HEK293 (cell line): ENCODE data around the gene TANC1.

Source experiments
- CTCF ChIA-PET: fragments of 350-600 bp; formaldehyde crosslinking; extraction: SDS; loops from one replicate; lab custom pipeline; 2021; ENCODE audit warnings: antibody characterized with exemption; lab: Yijun Ruan, JAX
- POLR2A ChIA-PET: fragments of 300-600 bp; formaldehyde crosslinking; extraction: SDS; loops from one replicate; lab custom pipeline; 2020; ENCODE audit warnings: antibody characterized with exemption, inconsistent platforms; lab: Yijun Ruan, JAX
- H3K27ac ChIP-seq: fragments of 200-500 bp; sonication (Bioruptor generic); 2 replicates; pipeline ENCODE4 v1.5.1; 2014; ENCODE audit warnings: low read depth, low read length, control low read depth, inconsistent platforms; ENCODE audit errors: extremely low read depth
- H3K36me3 ChIP-seq, 2 experiments: fragments of 200-500 bp in 1 of 2; sonication (Bioruptor generic) in 1 of 2; 1 replicate in 1 of 2; 2 replicates in 1 of 2; pipeline ENCODE4 v1.5.1; 2014 to 2017; ENCODE audit warnings: inconsistent platforms in 2 of 2, low read length in 2 of 2; ENCODE audit not compliant: control insufficient read depth in 2 of 2, insufficient read depth in 1 of 2
- H3K4me1 ChIP-seq: fragments of 200-500 bp; sonication (Bioruptor generic); 2 replicates; pipeline ENCODE4 v1.5.1; 2014; ENCODE audit warnings: mild to moderate bottlenecking, low read length, inconsistent platforms; ENCODE audit not compliant: control insufficient read depth, insufficient read depth
- H3K4me3 ChIP-seq: 2 replicates; pipeline ENCODE4 v1.5.1; 2011; ENCODE audit warnings: low read depth, mild to moderate bottlenecking, control low read depth, low read length, moderate library complexity
- H3K9me3 ChIP-seq: fragments of 200-500 bp; sonication (Bioruptor generic); 2 replicates; pipeline ENCODE4 v1.5.1; 2014; ENCODE audit warnings: low read depth, low read length, inconsistent platforms; ENCODE audit not compliant: control insufficient read depth, insufficient read depth
- IKZF3 ChIP-seq: fragments of 450-650 bp; IDR thresholded peaks from 2 replicates; pipeline ENCODE4 v1.5.0; 2018; ENCODE audit warnings: missing biosample characterization, mild to moderate bottlenecking, missing genetic modification characterization, moderate library complexity
- KLF1 ChIP-seq: fragments of 450-650 bp; formaldehyde crosslinking; IDR thresholded peaks from 2 replicates; pipeline ENCODE4 v1.5.1; 2016; ENCODE audit warnings: missing biosample characterization, missing genetic modification characterization
- KLF9 ChIP-seq: fragments of 450-650 bp; formaldehyde crosslinking; IDR thresholded peaks from 2 replicates; pipeline ENCODE4 v1.5.1; 2016; ENCODE audit warnings: missing biosample characterization, missing genetic modification characterization, low read depth
- TRIM28 ChIP-seq: IDR thresholded peaks from 2 replicates; pipeline ENCODE4 v1.6.1; 2011; ENCODE audit warnings: low read length, control low read depth, borderline replicate concordance
- ZNF10 ChIP-seq: fragments of 450-650 bp; formaldehyde crosslinking; IDR thresholded peaks from 2 replicates; pipeline ENCODE4 v1.5.1; 2017; ENCODE audit warnings: missing biosample characterization, missing genetic modification characterization
- ZNF239 ChIP-seq: fragments of 450-650 bp; formaldehyde crosslinking; IDR thresholded peaks from 2 replicates; pipeline ENCODE4 v1.5.1; 2016; ENCODE audit warnings: missing biosample characterization, missing genetic modification characterization
- ZNF404 ChIP-seq: fragments of 450-650 bp; formaldehyde crosslinking; IDR thresholded peaks from 2 replicates; pipeline ENCODE4 v1.5.1; 2017; ENCODE audit warnings: missing biosample characterization, missing genetic modification characterization
- ZNF48 ChIP-seq: fragments of 450-650 bp; formaldehyde crosslinking; IDR thresholded peaks from 2 replicates; pipeline ENCODE4 v1.5.1; 2016; ENCODE audit warnings: missing biosample characterization, missing genetic modification characterization
- ZNF510 ChIP-seq: fragments of 450-650 bp; formaldehyde crosslinking; IDR thresholded peaks from 2 replicates; pipeline ENCODE4 v1.5.1; 2018; ENCODE audit warnings: mild to moderate bottlenecking, missing genetic modification characterization, missing biosample characterization; ENCODE audit not compliant: insufficient replicate concordance
- ZNF544 ChIP-seq: fragments of 450-650 bp; formaldehyde crosslinking; IDR thresholded peaks from 2 replicates; pipeline ENCODE4 v1.5.0; 2017; ENCODE audit warnings: missing biosample characterization, missing genetic modification characterization
- ZNF549 ChIP-seq: fragments of 450-650 bp; IDR thresholded peaks from 2 replicates; pipeline ENCODE4 v1.5.1; 2018; ENCODE audit warnings: missing biosample characterization, missing genetic modification characterization, mild to moderate bottlenecking, inconsistent platforms, moderate library complexity
- ZNF610 ChIP-seq: fragments of 450-650 bp; formaldehyde crosslinking; IDR thresholded peaks from 2 replicates; pipeline ENCODE4 v1.5.1; 2016; ENCODE audit warnings: missing biosample characterization, missing genetic modification characterization, borderline replicate concordance
- ZNF621 ChIP-seq: fragments of 450-650 bp; formaldehyde crosslinking; IDR thresholded peaks from 2 replicates; pipeline ENCODE4 v1.5.1; 2017; ENCODE audit warnings: missing biosample characterization, missing genetic modification characterization
- ZNF654 ChIP-seq: fragments of 450-650 bp; formaldehyde crosslinking; IDR thresholded peaks from 2 replicates; pipeline ENCODE4 v1.5.1; 2016; ENCODE audit warnings: low read depth, missing biosample characterization, missing genetic modification characterization
- ZNF707 ChIP-seq: fragments of 450-650 bp; formaldehyde crosslinking; IDR thresholded peaks from 2 replicates; pipeline ENCODE4 v1.5.1; 2016; ENCODE audit warnings: missing biosample characterization, missing genetic modification characterization
- ZSCAN23 ChIP-seq: fragments of 450-650 bp; formaldehyde crosslinking; IDR thresholded peaks from 2 replicates; pipeline ENCODE4 v1.5.1; 2016; ENCODE audit warnings: missing biosample characterization, missing genetic modification characterization
- TF ChIP-seq, protein P1 (sequence below): fragments of 450-650 bp; formaldehyde crosslinking; IDR thresholded peaks from 2 replicates; pipeline ENCODE4 v1.5.1; 2017; ENCODE audit warnings: missing biosample characterization, missing genetic modification characterization
- TF ChIP-seq, protein P2 (sequence below): fragments of 450-650 bp; formaldehyde crosslinking; IDR thresholded peaks from 2 replicates; pipeline ENCODE4 v1.5.1; 2016; ENCODE audit warnings: missing biosample characterization, missing genetic modification characterization, borderline replicate concordance
- TF ChIP-seq, protein P3 (sequence below): fragments of 450-650 bp; formaldehyde crosslinking; IDR thresholded peaks from 2 replicates; pipeline ENCODE4 v1.5.1; 2016; ENCODE audit warnings: missing biosample characterization, missing genetic modification characterization
- TF ChIP-seq, protein P4 (sequence below): fragments of 450-650 bp; formaldehyde crosslinking; IDR thresholded peaks from 2 replicates; pipeline ENCODE4 v1.5.1; 2017; ENCODE audit warnings: missing biosample characterization, missing genetic modification characterization

Gene TANC1

DNA sequence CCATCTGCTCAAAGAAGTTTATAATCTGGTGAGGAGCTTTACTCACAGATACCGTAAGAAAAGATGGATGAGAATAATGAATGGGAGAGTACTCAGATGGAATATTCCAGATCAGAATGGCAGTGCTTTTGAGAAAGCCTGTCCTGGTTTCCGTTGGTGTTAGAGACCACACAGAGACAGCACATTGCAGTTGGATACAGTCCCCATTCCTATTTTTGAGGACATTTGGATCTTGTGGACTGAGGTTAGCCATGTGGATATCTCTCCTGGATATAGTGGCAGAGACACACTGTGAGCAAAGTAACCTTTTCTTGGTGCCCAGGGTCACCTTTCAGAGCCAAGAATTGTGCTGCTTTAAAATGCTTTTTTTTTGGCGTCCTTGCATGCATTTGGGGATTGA, 63.7 kb downstream of the TANC1 start:
- CTCF ChIA-PET: interaction anchor here (0.5 kb wide), 1 partner anchor 15 kb away, joined by 3 read pairs; no protein-coding TSS in a partner anchor
- POLR2A ChIA-PET: no interaction called here

DNA sequence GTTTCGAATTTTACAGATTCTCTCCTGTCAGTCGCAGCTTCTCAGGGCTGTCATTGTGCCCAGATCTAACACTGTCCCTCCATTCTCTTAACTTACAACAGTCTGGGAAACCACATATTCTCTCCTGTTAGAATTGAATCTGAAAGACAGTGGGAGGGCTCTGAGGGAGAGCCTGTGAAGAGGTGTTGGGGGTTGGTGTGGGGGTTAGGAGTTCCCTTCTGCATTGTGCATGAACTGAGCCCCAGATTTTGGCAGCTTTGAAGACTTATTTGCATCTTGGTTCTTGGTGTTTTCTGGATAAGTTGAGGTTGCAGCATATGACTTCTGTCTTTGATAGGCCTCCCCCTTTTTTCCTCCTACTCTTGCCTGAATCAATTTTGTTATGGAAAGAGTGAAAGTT, 64.1 kb downstream of the TANC1 start:
- H3K9me3 ChIP-seq: no peaks in the 10 kb centered on the region
- H3K4me1 ChIP-seq: peaks cover 8% of the 10 kb centered on the region; the same call in 1 of the 2 replicates
- CTCF ChIA-PET: interaction anchor here (0.5 kb wide), 1 partner anchor 16 kb away, joined by 3 read pairs; no protein-coding TSS in a partner anchor
- TF ChIP-seq ZNF707: no peak
- TF ChIP-seq KLF1 (tag by site-specific recombination): no peak
- no peak for TF ChIP-seq ZNF610
- TF ChIP-seq ZNF549 (tag by site-specific recombination): no peak
- no peak for TF ChIP-seq ZNF48 (tag by site-specific recombination)
- no peak for TF ChIP-seq ZNF10 (tag by site-specific recombination)
- TF ChIP-seq, protein P1, sequence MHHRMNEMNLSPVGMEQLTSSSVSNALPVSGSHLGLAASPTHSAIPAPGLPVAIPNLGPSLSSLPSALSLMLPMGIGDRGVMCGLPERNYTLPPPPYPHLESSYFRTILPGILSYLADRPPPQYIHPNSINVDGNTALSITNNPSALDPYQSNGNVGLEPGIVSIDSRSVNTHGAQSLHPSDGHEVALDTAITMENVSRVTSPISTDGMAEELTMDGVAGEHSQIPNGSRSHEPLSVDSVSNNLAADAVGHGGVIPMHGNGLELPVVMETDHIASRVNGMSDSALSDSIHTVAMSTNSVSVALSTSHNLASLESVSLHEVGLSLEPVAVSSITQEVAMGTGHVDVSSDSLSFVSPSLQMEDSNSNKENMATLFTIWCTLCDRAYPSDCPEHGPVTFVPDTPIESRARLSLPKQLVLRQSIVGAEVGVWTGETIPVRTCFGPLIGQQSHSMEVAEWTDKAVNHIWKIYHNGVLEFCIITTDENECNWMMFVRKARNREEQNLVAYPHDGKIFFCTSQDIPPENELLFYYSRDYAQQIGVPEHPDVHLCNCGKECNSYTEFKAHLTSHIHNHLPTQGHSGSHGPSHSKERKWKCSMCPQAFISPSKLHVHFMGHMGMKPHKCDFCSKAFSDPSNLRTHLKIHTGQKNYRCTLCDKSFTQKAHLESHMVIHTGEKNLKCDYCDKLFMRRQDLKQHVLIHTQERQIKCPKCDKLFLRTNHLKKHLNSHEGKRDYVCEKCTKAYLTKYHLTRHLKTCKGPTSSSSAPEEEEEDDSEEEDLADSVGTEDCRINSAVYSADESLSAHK (tag by site-specific recombination): no peak
- no peak for TF ChIP-seq ZNF510 (tag by site-specific recombination)
- no peak for TF ChIP-seq ZSCAN23 (tag by site-specific recombination)
- TF ChIP-seq ZNF404 (tag by site-specific recombination): no peak
- TF ChIP-seq ZNF654 (tag by site-specific recombination): no peak
- TF ChIP-seq, protein P2, sequence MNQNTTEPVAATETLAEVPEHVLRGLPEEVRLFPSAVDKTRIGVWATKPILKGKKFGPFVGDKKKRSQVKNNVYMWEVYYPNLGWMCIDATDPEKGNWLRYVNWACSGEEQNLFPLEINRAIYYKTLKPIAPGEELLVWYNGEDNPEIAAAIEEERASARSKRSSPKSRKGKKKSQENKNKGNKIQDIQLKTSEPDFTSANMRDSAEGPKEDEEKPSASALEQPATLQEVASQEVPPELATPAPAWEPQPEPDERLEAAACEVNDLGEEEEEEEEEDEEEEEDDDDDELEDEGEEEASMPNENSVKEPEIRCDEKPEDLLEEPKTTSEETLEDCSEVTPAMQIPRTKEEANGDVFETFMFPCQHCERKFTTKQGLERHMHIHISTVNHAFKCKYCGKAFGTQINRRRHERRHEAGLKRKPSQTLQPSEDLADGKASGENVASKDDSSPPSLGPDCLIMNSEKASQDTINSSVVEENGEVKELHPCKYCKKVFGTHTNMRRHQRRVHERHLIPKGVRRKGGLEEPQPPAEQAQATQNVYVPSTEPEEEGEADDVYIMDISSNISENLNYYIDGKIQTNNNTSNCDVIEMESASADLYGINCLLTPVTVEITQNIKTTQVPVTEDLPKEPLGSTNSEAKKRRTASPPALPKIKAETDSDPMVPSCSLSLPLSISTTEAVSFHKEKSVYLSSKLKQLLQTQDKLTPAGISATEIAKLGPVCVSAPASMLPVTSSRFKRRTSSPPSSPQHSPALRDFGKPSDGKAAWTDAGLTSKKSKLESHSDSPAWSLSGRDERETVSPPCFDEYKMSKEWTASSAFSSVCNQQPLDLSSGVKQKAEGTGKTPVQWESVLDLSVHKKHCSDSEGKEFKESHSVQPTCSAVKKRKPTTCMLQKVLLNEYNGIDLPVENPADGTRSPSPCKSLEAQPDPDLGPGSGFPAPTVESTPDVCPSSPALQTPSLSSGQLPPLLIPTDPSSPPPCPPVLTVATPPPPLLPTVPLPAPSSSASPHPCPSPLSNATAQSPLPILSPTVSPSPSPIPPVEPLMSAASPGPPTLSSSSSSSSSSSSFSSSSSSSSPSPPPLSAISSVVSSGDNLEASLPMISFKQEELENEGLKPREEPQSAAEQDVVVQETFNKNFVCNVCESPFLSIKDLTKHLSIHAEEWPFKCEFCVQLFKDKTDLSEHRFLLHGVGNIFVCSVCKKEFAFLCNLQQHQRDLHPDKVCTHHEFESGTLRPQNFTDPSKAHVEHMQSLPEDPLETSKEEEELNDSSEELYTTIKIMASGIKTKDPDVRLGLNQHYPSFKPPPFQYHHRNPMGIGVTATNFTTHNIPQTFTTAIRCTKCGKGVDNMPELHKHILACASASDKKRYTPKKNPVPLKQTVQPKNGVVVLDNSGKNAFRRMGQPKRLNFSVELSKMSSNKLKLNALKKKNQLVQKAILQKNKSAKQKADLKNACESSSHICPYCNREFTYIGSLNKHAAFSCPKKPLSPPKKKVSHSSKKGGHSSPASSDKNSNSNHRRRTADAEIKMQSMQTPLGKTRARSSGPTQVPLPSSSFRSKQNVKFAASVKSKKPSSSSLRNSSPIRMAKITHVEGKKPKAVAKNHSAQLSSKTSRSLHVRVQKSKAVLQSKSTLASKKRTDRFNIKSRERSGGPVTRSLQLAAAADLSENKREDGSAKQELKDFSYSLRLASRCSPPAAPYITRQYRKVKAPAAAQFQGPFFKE (tag by site-specific recombination): no peak
- TF ChIP-seq, protein P3, sequence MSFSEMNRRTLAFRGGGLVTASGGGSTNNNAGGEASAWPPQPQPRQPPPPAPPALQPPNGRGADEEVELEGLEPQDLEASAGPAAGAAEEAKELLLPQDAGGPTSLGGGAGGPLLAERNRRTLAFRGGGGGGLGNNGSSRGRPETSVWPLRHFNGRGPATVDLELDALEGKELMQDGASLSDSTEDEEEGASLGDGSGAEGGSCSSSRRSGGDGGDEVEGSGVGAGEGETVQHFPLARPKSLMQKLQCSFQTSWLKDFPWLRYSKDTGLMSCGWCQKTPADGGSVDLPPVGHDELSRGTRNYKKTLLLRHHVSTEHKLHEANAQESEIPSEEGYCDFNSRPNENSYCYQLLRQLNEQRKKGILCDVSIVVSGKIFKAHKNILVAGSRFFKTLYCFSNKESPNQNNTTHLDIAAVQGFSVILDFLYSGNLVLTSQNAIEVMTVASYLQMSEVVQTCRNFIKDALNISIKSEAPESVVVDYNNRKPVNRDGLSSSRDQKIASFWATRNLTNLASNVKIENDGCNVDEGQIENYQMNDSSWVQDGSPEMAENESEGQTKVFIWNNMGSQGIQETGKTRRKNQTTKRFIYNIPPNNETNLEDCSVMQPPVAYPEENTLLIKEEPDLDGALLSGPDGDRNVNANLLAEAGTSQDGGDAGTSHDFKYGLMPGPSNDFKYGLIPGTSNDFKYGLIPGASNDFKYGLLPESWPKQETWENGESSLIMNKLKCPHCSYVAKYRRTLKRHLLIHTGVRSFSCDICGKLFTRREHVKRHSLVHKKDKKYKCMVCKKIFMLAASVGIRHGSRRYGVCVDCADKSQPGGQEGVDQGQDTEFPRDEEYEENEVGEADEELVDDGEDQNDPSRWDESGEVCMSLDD (tag by site-specific recombination): no peak
- TF ChIP-seq IKZF3 (tag by site-specific recombination): no peak
- TF ChIP-seq ZNF544 (tag by site-specific recombination): no peak
- no peak for TF ChIP-seq ZNF621 (tag by site-specific recombination)
- no peak for TF ChIP-seq ZNF239 (tag by site-specific recombination)
- TF ChIP-seq, protein P4, sequence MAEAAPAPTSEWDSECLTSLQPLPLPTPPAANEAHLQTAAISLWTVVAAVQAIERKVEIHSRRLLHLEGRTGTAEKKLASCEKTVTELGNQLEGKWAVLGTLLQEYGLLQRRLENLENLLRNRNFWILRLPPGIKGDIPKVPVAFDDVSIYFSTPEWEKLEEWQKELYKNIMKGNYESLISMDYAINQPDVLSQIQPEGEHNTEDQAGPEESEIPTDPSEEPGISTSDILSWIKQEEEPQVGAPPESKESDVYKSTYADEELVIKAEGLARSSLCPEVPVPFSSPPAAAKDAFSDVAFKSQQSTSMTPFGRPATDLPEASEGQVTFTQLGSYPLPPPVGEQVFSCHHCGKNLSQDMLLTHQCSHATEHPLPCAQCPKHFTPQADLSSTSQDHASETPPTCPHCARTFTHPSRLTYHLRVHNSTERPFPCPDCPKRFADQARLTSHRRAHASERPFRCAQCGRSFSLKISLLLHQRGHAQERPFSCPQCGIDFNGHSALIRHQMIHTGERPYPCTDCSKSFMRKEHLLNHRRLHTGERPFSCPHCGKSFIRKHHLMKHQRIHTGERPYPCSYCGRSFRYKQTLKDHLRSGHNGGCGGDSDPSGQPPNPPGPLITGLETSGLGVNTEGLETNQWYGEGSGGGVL (tag by site-specific recombination): no peak
- TF ChIP-seq KLF9 (tag by site-specific recombination): no peak
- no peak overlapping the region for H3K4me3 ChIP-seq
- POLR2A ChIA-PET: no interaction called here
- H3K27ac ChIP-seq: no peak overlapping the region
- H3K36me3 ChIP-seq: no peaks in the 10 kb centered on the region; a peak in 1 of 3 replicates

More for the DNA sequence above, 63.7 kb downstream of the TANC1 start:
- Histone ChIP-seq H3K27ac (no peak overlapping the region), H3K4me1 (peaks cover 8% of the 10 kb centered on the region; the same call in 1 of the 2 replicates), H3K4me3 (no peak overlapping the region), H3K36me3 (no peaks in the 10 kb centered on the region; a peak in 1 of 3 replicates), H3K9me3 (no peaks in the 10 kb centered on the region)
- no peak for TF ChIP-seq TRIM28
